Esophagus muscularis mucosa (tissue), 4 donors: ENCODE results near the gene MANBA. TPM values are rescaled to one million over a fixed set of nuclear protein-coding genes. Genes with fewer than 3 reads are reported as not detected.

Experiments
- DNase-seq: peaks from one replicate; pipeline ENCODE4 v3.0.0-alpha.2; 2017; ENCODE audit errors: extremely low spot score
- H3K27ac ChIP-seq, 4 donors: fragments of 200-600 bp; sonication (generic); replicated peaks in 1 of 4; 1 replicate in 3 of 4; 2 replicates in 1 of 4; pipeline ENCODE4 v1.5.1; 2016 to 2019; ENCODE audit warnings: mild to moderate bottlenecking in 1 of 4
- H3K27me3 ChIP-seq, 4 donors: fragments of 200-600 bp; sonication (generic); one replicate each; pipeline versions ENCODE4 v1.5.1 to v1.6.0; 2016 to 2019
- H3K36me3 ChIP-seq, 4 donors: fragments of 200-600 bp; sonication (generic); one replicate each; pipeline ENCODE4 v1.5.1; 2016 to 2019
- H3K4me1 ChIP-seq, 4 donors: fragments of 200-600 bp; sonication (generic); one replicate each; pipeline ENCODE4 v1.5.1; 2016 to 2019
- H3K4me3 ChIP-seq, 4 donors: fragments of 200-600 bp; sonication (generic); 1 replicate in 2 of 4; 2 replicates in 2 of 4; pipeline ENCODE4 v1.5.1; 2016 to 2019; ENCODE audit warnings: mild to moderate bottlenecking in 4 of 4, moderate library complexity in 1 of 4
- H3K9me3 ChIP-seq, 4 donors: fragments of 200-600 bp; sonication (generic); 1 replicate in 3 of 4; 2 replicates in 1 of 4; pipeline ENCODE4 v1.5.1; 2016 to 2019
- EP300 ChIP-seq: sonication (generic); formaldehyde crosslinking; IDR thresholded peaks from one replicate; pipeline ENCODE4 v1.6.1; 2017; ENCODE audit warnings: antibody characterized with exemption
- POLR2A ChIP-seq: fragments of 450-650 bp; IDR thresholded peaks from one replicate; pipeline ENCODE4 v1.6.1; 2017; ENCODE audit warnings: antibody characterized with exemption, moderate library complexity, mild to moderate bottlenecking, low read depth
- POLR2AphosphoS5 ChIP-seq, 2 donors: sonication (generic); formaldehyde crosslinking; IDR thresholded peaks; one replicate each; pipeline ENCODE4 v1.6.1; 2017; ENCODE audit warnings: antibody characterized with exemption in 2 of 2
- WGBS: methylation state at CpG from one replicate; pipeline ENCODE4 v1.1.5; 2018; 5-methylcytosine and 5-hydroxymethylcytosine counted together
- intact Hi-C: fragments of 100-400 bp; cut with DNase I; formaldehyde crosslinking; loops from one replicate; pipeline ENCODE4 v1.15.1; 2023
- total RNA-seq, 4 donors: library from RNA; depleted of rRNA; stranded (reverse); fragments of >200 nt; gene quantifications; one replicate each; pipeline versions ENCODE4 v1.1.0 to v1.2.1, GENCODE V29; 2016
- TF ChIP-seq, protein P1 (sequence below), 3 experiments: fragments of 200-600 bp in 2 of 3; fragments of 450-650 bp in 1 of 3; sonication (generic) in 2 of 3; IDR thresholded peaks; one replicate each; pipeline ENCODE4 v1.5.1; 2017 to 2019; ENCODE audit warnings: antibody characterized with exemption in 3 of 3, mild to moderate bottlenecking in 2 of 3, moderate library complexity in 1 of 3

Gene MANBA
- total RNA-seq, 4 donors from 2014 or later = 22.1 to 24.9 (median 24.5) TPM

- intact Hi-C loops = no loop called here
- TF ChIP-seq POLR2A = no peak
- no peak for TF ChIP-seq EP300
- TF ChIP-seq, protein P1, sequence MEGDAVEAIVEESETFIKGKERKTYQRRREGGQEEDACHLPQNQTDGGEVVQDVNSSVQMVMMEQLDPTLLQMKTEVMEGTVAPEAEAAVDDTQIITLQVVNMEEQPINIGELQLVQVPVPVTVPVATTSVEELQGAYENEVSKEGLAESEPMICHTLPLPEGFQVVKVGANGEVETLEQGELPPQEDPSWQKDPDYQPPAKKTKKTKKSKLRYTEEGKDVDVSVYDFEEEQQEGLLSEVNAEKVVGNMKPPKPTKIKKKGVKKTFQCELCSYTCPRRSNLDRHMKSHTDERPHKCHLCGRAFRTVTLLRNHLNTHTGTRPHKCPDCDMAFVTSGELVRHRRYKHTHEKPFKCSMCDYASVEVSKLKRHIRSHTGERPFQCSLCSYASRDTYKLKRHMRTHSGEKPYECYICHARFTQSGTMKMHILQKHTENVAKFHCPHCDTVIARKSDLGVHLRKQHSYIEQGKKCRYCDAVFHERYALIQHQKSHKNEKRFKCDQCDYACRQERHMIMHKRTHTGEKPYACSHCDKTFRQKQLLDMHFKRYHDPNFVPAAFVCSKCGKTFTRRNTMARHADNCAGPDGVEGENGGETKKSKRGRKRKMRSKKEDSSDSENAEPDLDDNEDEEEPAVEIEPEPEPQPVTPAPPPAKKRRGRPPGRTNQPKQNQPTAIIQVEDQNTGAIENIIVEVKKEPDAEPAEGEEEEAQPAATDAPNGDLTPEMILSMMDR (IDR thresholded peaks at IDR 0.05) = no peak
- no peak for TF ChIP-seq POLR2AphosphoS5 (IDR thresholded peaks at IDR 0.05)
- Histone ChIP-seq H3K27ac (no peak overlapping the region), H3K4me3 (no peak overlapping the region), H3K4me1 (peaks cover 0 to 9% (median 4%) of the 10 kb centered on the region in 4 donors), H3K9me3 (no peaks in the 10 kb centered on the region), H3K27me3 (no peaks in the 10 kb centered on the region), H3K36me3 (peaks cover 0 to 19% (median 7%) of the 10 kb centered on the region in 4 donors)
- 90% methylated on average over 3 of the region's 3 CpGs for WGBS
- no peak for DNase-seq
Measured at GRCh38 chr4:102694791-102695190, 66.0 kb downstream of the MANBA start.

DNA sequence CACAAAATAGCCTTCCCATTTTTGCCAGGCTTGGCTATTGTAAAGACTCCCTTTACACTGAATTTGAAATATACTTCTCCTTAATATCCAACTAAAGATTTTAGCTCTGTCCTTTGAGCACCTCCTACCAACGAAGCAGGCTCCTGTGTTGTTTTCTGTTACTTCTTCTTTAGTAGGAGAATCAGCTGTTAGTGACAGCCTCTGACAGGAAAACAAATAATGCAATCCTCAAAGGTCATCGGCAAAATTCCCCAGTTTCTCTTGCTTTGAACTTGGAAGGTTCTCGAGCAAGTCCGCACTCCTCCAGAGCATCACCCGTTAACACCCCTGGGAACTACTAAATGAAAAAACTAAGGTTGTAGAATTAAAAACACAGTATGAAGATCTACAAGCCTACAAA lies 66.9 kb downstream of the MANBA start:
- Histone ChIP-seq H3K27me3 (no peaks in the 10 kb centered on the region), H3K4me1 (peaks cover 0 to 9% (median 4%) of the 10 kb centered on the region in 4 donors), H3K36me3 (peaks cover 0 to 23% (median 11%) of the 10 kb centered on the region in 4 donors), H3K9me3 (no peaks in the 10 kb centered on the region), H3K4me3 (no peak overlapping the region), H3K27ac (no peak overlapping the region)
- TF ChIP-seq POLR2AphosphoS5 (IDR thresholded peaks at IDR 0.05) (no peak), EP300 (no peak), POLR2A (no peak)
- TF ChIP-seq, protein P1 (IDR thresholded peaks at IDR 0.05) = no peak
- intact Hi-C loops = no loop called here
- DNase-seq = no peak
- WGBS = 92% methylated on average over 5 of the region's 5 CpGs

GRCh38 chr4:102693262-102693850 lies 67.4 kb downstream of the MANBA start:
- intact Hi-C loops = no loop called here
- TF ChIP-seq POLR2A = no peak
- no peak for TF ChIP-seq POLR2AphosphoS5 (IDR thresholded peaks at IDR 0.05)
- TF ChIP-seq EP300 = no peak
- TF ChIP-seq, protein P1 (IDR thresholded peaks at IDR 0.05) = no peak
- DNase-seq = no peak
- no peaks in the 10 kb centered on the region for H3K9me3 ChIP-seq
- H3K27ac ChIP-seq = no peak overlapping the region
- WGBS = 83% methylated on average over 4 of the region's 4 CpGs
- H3K36me3 ChIP-seq = peaks cover 0 to 23% (median 11%) of the 10 kb centered on the region in 4 donors
- H3K27me3 ChIP-seq = no peaks in the 10 kb centered on the region
- H3K4me3 ChIP-seq = no peak overlapping the region
- peaks cover 0 to 9% (median 4%) of the 10 kb centered on the region in 4 donors for H3K4me1 ChIP-seq

DNA sequence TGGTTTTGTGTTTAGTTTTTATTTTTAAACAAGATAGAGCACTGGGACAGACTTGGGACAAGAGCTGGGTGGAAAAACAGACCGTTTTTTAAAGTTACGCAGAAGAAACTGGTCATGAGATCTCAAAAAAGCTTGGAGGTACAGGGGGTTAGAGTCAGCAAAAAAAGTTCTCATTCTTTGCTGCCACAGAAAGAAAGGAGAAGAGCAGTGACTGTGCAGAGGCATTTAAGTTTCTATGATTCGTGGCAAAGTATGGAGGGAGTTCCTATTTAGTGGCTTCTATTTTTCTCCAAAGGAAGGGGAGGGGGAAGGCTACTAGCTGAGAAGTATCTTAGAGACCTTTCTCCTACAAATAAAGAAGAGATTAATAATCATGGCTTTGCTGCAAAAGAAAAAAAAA lies 68.3 kb downstream of the MANBA start:
- 90% methylated on average over 3 of the region's 3 CpGs for WGBS
- Histone ChIP-seq H3K27ac (no peak overlapping the region), H3K4me1 (peaks cover 0 to 13% (median 6%) of the 10 kb centered on the region in 4 donors), H3K27me3 (no peaks in the 10 kb centered on the region), H3K9me3 (no peaks in the 10 kb centered on the region), H3K4me3 (no peak overlapping the region), H3K36me3 (peaks cover 0 to 23% (median 11%) of the 10 kb centered on the region in 4 donors)
- TF ChIP-seq EP300 = no peak
- no peak for TF ChIP-seq POLR2AphosphoS5 (IDR thresholded peaks at IDR 0.05)
- TF ChIP-seq, protein P1 (IDR thresholded peaks at IDR 0.05) = no peak
- TF ChIP-seq POLR2A = no peak
- DNase-seq = no peak
- intact Hi-C loops = no loop called here
